Right atrium auricular region (tissue), 2 donors: Measurements from ENCODE around the gene CALML5. TPM values are rescaled to one million over a fixed set of nuclear protein-coding genes. Genes with fewer than 3 reads are reported as not detected.

ENCODE experiments used
- DNase-seq: peaks from one replicate; pipeline ENCODE4 v3.0.0-alpha.2; 2019; ENCODE audit warnings: low spot score
- H3K27ac ChIP-seq, 2 donors: fragments of 200-600 bp; sonication (generic); 1 replicate in 1 of 2; 2 replicates in 1 of 2; pipeline ENCODE4 v1.5.1; 2016 to 2019
- H3K27me3 ChIP-seq, 2 donors: fragments of 200-600 bp; sonication (generic); one replicate each; pipeline versions ENCODE4 v1.5.1 to v1.6.0; 2017 to 2019
- H3K36me3 ChIP-seq: fragments of 200-600 bp; sonication (generic); one replicate; pipeline ENCODE4 v1.5.1; 2016
- H3K4me1 ChIP-seq, 2 donors: fragments of 200-600 bp; sonication (generic); one replicate each; pipeline versions ENCODE4 v1.5.1 to v1.6.0; 2017 to 2019
- H3K4me3 ChIP-seq, 2 donors: fragments of 200-600 bp; sonication (generic); 1 replicate in 1 of 2; 2 replicates in 1 of 2; pipeline ENCODE4 v1.5.1; 2017 to 2019; ENCODE audit warnings: mild to moderate bottlenecking in 1 of 2, moderate library complexity in 1 of 2
- H3K9me3 ChIP-seq, 2 donors: fragments of 200-600 bp; sonication (generic); one replicate each; pipeline ENCODE4 v1.5.1; 2019
- CTCF ChIP-seq, 2 donors: fragments of 200-600 bp; sonication (generic); IDR thresholded peaks; one replicate each; pipeline ENCODE4 v1.5.1; 2019; ENCODE audit warnings: antibody characterized with exemption in 2 of 2
- total RNA-seq, 2 donors: library from RNA; depleted of rRNA; stranded (reverse); fragments of >200 nt; gene quantifications; one replicate each; pipeline ENCODE4 v1.1.0, GENCODE V29; 2016

CALML5 gene
- total RNA-seq, 2 donors from 2014 or later = not detected

- Histone ChIP-seq H3K36me3 (peaks cover 11% of the 10 kb centered on the region), H3K27ac (no peak overlapping the region), H3K4me3 (no peak overlapping the region), H3K9me3 (no peaks in the 10 kb centered on the region), H3K4me1 (no peaks in the 10 kb centered on the region), H3K27me3 (no peaks in the 10 kb centered on the region)
- DNase-seq = no peak
- TF ChIP-seq CTCF (IDR thresholded peaks at IDR 0.05) = no peak
Observed at GRCh38 chr10:5461203-5461588, 38.2 kb downstream of the CALML5 start.

- Histone ChIP-seq H3K27me3 (no peaks in the 10 kb centered on the region), H3K4me1 (no peaks in the 10 kb centered on the region), H3K9me3 (no peaks in the 10 kb centered on the region), H3K36me3 (peaks cover 16% of the 10 kb centered on the region), H3K27ac (no peak overlapping the region), H3K4me3 (no peak overlapping the region)
- no peak for DNase-seq
- TF ChIP-seq CTCF (IDR thresholded peaks at IDR 0.05) = no peak
Observed at GRCh38 chr10:5460468-5461202, 38.7 kb downstream of the CALML5 start.

- no peak for TF ChIP-seq CTCF (IDR thresholded peaks at IDR 0.05)
- Histone ChIP-seq H3K4me3 (no peak overlapping the region), H3K9me3 (no peaks in the 10 kb centered on the region), H3K27me3 (no peaks in the 10 kb centered on the region), H3K27ac (no peak overlapping the region), H3K36me3 (peaks cover 30% of the 10 kb centered on the region), H3K4me1 (no peaks in the 10 kb centered on the region)
- DNase-seq = no peak
Observed at GRCh38 chr10:5458949-5459747, 40.2 kb downstream of the CALML5 start.

GRCh38 chr10:5458425-5458824 is 40.9 kb downstream of the CALML5 start:
- DNase-seq = no peak
- Histone ChIP-seq H3K4me1 (no peaks in the 10 kb centered on the region), H3K27ac (no peak overlapping the region), H3K36me3 (peaks cover 37% of the 10 kb centered on the region), H3K9me3 (no peaks in the 10 kb centered on the region), H3K27me3 (no peaks in the 10 kb centered on the region), H3K4me3 (no peak overlapping the region)
- no peak for TF ChIP-seq CTCF (IDR thresholded peaks at IDR 0.05)

GRCh38 chr10:5457741-5458140 is 41.6 kb downstream of the CALML5 start:
- H3K4me1 ChIP-seq = no peaks in the 10 kb centered on the region
- TF ChIP-seq CTCF (IDR thresholded peaks at IDR 0.05) = no peak
- no peak for DNase-seq
- H3K4me3 ChIP-seq = no peak overlapping the region
- H3K36me3 ChIP-seq = peaks cover 44% of the 10 kb centered on the region
- H3K27ac ChIP-seq = no peak overlapping the region
- H3K9me3 ChIP-seq = no peaks in the 10 kb centered on the region
- no peaks in the 10 kb centered on the region for H3K27me3 ChIP-seq
